GM21576 (cell line): ENCODE results near the gene FHIT.
A peak's percentile ranks its signal among the peaks of the same experiment; 100 is the strongest.

Experiments
- ATAC-seq: cut with Tn5 transposase; IDR thresholded peaks from one replicate; pipeline ENCODE4 v1.9.1; 2021; ENCODE audit warnings: mild to moderate bottlenecking, moderate library complexity; ENCODE audit not compliant: unreplicated experiment

FHIT gene

GRCh38 chr3:60657972-60658371 lies 593.3 kb downstream of the FHIT start:
- peak; percentile 93 for ATAC-seq

- ATAC-seq = no peak
Observed at GRCh38 chr3:60652829-60653228, 598.4 kb downstream of the FHIT start.

GRCh38 chr3:60651799-60652198 lies 599.5 kb downstream of the FHIT start:
- ATAC-seq = no peak

GRCh38 chr3:60650171-60650570 lies 601.1 kb downstream of the FHIT start:
- ATAC-seq = no peak

GRCh38 chr3:60645801-60646200 lies 605.5 kb downstream of the FHIT start:
- no peak for ATAC-seq

- no peak for ATAC-seq
Observed at GRCh38 chr3:60643831-60644230, 607.4 kb downstream of the FHIT start.

GRCh38 chr3:60641354-60641753 lies 609.9 kb downstream of the FHIT start:
- ATAC-seq = no peak

GRCh38 chr3:60636846-60637245 lies 614.4 kb downstream of the FHIT start:
- ATAC-seq = no peak

- ATAC-seq = no peak
Observed at GRCh38 chr3:60633644-60634043, 617.6 kb downstream of the FHIT start.

GRCh38 chr3:60631509-60631908 lies 619.7 kb downstream of the FHIT start:
- no peak for ATAC-seq

GRCh38 chr3:60630953-60631352 lies 620.3 kb downstream of the FHIT start:
- no peak for ATAC-seq

GRCh38 chr3:60629816-60630215 lies 621.4 kb downstream of the FHIT start:
- ATAC-seq = no peak

GRCh38 chr3:60622349-60622748 lies 628.9 kb downstream of the FHIT start:
- no peak for ATAC-seq

GRCh38 chr3:60617188-60617587 lies 634.1 kb downstream of the FHIT start:
- ATAC-seq = no peak

GRCh38 chr3:60613769-60614303 lies 637.4 kb downstream of the FHIT start:
- ATAC-seq = no peak

GRCh38 chr3:60610441-60611112 lies 640.7 kb downstream of the FHIT start:
- no peak for ATAC-seq

- no peak for ATAC-seq
Observed at GRCh38 chr3:60609446-60609845, 641.8 kb downstream of the FHIT start.

- no peak for ATAC-seq
Observed at GRCh38 chr3:60603860-60604259, 647.4 kb downstream of the FHIT start.

GRCh38 chr3:60600848-60601247 lies 650.4 kb downstream of the FHIT start:
- no peak for ATAC-seq

GRCh38 chr3:60599586-60599985 lies 651.7 kb downstream of the FHIT start:
- no peak for ATAC-seq

GRCh38 chr3:60598671-60599070 lies 652.6 kb downstream of the FHIT start:
- no peak for ATAC-seq

GRCh38 chr3:60594025-60594424 lies 657.2 kb downstream of the FHIT start:
- no peak for ATAC-seq

- ATAC-seq = no peak
Observed at GRCh38 chr3:60591267-60591666, 660.0 kb downstream of the FHIT start.
